Suprapubic skin (tissue), 4 donors: Measurements from ENCODE around the gene UBR1. TPM values are rescaled to one million over a fixed set of nuclear protein-coding genes. Genes with fewer than 3 reads are reported as not detected.

Experiments
- DNase-seq, 2 donors: peaks; one replicate each; pipeline ENCODE4 v3.0.0-alpha.2; 2019; ENCODE audit warnings: low spot score in 2 of 2
- H3K27ac ChIP-seq: fragments of 200-600 bp; sonication (generic); one replicate; pipeline ENCODE4 v1.5.1; 2019
- H3K27me3 ChIP-seq: fragments of 200-600 bp; sonication (generic); one replicate; pipeline ENCODE4 v1.5.1; 2019
- H3K36me3 ChIP-seq: fragments of 200-600 bp; sonication (generic); one replicate; pipeline ENCODE4 v1.5.1; 2019
- H3K4me1 ChIP-seq: fragments of 200-600 bp; sonication (generic); one replicate; pipeline ENCODE4 v1.5.1; 2019
- H3K4me3 ChIP-seq: fragments of 200-600 bp; sonication (generic); one replicate; pipeline ENCODE4 v1.5.1; 2019; ENCODE audit warnings: mild to moderate bottlenecking
- H3K9me3 ChIP-seq: fragments of 200-600 bp; sonication (generic); one replicate; pipeline ENCODE4 v1.5.1; 2019
- EP300 ChIP-seq: sonication (generic); formaldehyde crosslinking; IDR thresholded peaks from one replicate; pipeline ENCODE4 v1.6.1; 2017; ENCODE audit warnings: antibody characterized with exemption
- POLR2A ChIP-seq, 2 donors: fragments of 450-650 bp; IDR thresholded peaks; one replicate each; pipeline ENCODE4 v1.6.1; 2017; ENCODE audit warnings: antibody characterized with exemption in 2 of 2, mild to moderate bottlenecking in 2 of 2, moderate library complexity in 2 of 2
- POLR2AphosphoS5 ChIP-seq, 3 donors: sonication (generic); formaldehyde crosslinking; IDR thresholded peaks; one replicate each; pipeline ENCODE4 v1.6.1; 2017; ENCODE audit warnings: antibody characterized with exemption in 3 of 3
- WGBS: methylation state at CpG from one replicate; pipeline ENCODE4 v1.1.5; 2018; 5-methylcytosine and 5-hydroxymethylcytosine counted together
- total RNA-seq, 4 donors: library from RNA; depleted of rRNA; stranded (reverse); fragments of >200 nt; gene quantifications; one replicate each; pipeline ENCODE4 v1.1.0, GENCODE V29; 2016
- TF ChIP-seq, protein P1 (sequence below), 2 donors: fragments of 200-600 bp in 1 of 2; fragments of 450-650 bp in 1 of 2; sonication (generic) in 1 of 2; IDR thresholded peaks; one replicate each; pipeline ENCODE4 v1.5.1; 2016 to 2019; ENCODE audit warnings: antibody characterized with exemption in 2 of 2, mild to moderate bottlenecking in 1 of 2, moderate library complexity in 1 of 2

UBR1 gene
- total RNA-seq, 4 donors from 2014 or later: 14.0 to 41.4 (median 19.2) TPM

DNA sequence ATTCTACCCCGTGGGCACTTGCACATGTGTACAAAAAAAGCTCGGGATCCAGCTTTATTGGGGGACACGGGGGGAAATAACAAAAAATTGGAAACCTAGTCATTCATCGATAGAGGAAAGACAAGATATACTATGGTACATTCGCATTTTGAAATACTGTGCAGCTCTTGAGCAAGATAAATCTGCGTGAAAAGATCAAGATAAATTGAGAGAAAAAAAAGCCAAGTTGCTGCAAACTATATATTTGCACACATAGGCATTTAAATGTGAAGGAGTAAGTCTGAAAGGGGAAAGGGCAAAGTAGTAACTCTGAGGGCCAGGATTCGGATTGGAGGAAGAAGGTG lies 620 bp upstream of the UBR1 start:
- no peaks in the 10 kb centered on the region for H3K36me3 ChIP-seq
- peak overlapping the region; percentile 73 for H3K4me3 ChIP-seq
- H3K27me3 ChIP-seq: no peaks in the 10 kb centered on the region
- TF ChIP-seq EP300: no peak
- TF ChIP-seq POLR2AphosphoS5 (IDR thresholded peaks at IDR 0.05): no peak
- TF ChIP-seq, protein P1, sequence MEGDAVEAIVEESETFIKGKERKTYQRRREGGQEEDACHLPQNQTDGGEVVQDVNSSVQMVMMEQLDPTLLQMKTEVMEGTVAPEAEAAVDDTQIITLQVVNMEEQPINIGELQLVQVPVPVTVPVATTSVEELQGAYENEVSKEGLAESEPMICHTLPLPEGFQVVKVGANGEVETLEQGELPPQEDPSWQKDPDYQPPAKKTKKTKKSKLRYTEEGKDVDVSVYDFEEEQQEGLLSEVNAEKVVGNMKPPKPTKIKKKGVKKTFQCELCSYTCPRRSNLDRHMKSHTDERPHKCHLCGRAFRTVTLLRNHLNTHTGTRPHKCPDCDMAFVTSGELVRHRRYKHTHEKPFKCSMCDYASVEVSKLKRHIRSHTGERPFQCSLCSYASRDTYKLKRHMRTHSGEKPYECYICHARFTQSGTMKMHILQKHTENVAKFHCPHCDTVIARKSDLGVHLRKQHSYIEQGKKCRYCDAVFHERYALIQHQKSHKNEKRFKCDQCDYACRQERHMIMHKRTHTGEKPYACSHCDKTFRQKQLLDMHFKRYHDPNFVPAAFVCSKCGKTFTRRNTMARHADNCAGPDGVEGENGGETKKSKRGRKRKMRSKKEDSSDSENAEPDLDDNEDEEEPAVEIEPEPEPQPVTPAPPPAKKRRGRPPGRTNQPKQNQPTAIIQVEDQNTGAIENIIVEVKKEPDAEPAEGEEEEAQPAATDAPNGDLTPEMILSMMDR (IDR thresholded peaks at IDR 0.05): no peak
- no peak for TF ChIP-seq POLR2A (IDR thresholded peaks at IDR 0.05)
- H3K27ac ChIP-seq: peak overlapping the region; percentile 90
- no peak for DNase-seq
- no peaks in the 10 kb centered on the region for H3K9me3 ChIP-seq
- H3K4me1 ChIP-seq: peaks cover 29% of the 10 kb centered on the region
- 23% methylated on average over 7 of the region's 7 CpGs for WGBS

DNA sequence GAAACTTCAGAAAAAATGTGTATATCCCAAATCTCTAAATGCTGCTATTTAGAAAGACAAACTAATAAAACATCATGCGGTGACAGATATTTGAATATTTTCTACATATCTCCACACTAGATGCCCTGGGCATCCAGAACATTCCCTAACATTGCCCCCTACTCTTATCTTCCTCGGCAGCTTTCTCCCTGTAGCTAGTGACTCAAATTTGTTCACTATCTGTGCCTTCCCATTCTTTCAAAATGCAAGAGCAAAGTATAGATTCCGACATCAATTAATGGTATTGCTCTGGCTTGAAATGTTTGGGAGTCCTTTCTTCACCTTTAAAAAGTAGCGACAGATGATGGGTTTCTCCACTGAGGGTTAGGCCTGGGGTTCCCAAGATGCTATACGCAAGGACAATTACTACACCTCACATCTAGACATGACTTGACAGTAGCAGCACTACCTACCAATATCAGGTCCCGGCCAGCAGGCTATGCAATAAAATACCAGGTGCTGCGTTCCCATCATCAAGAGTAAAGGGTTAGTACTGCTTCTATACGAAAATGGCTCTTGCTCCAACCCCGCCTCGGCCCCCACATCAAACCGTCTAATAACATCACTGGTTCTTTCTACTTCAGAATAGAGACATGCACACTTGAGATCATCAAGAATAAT lies 631 bp downstream of the UBR1 start:
- Histone ChIP-seq H3K4me3 (peak overlapping the region; percentile 73), H3K36me3 (peaks cover 4% of the 10 kb centered on the region), H3K27me3 (no peaks in the 10 kb centered on the region), H3K4me1 (peaks cover 29% of the 10 kb centered on the region), H3K9me3 (no peaks in the 10 kb centered on the region), H3K27ac (peak overlapping the region; percentile 90)
- DNase-seq: no peak
- TF ChIP-seq, protein P1 (IDR thresholded peaks at IDR 0.05): no peak
- no peak for TF ChIP-seq EP300
- no peak for TF ChIP-seq POLR2AphosphoS5 (IDR thresholded peaks at IDR 0.05)
- TF ChIP-seq POLR2A (IDR thresholded peaks at IDR 0.05): no peak
- WGBS: 12% methylated on average over 11 of the region's 11 CpGs

DNA sequence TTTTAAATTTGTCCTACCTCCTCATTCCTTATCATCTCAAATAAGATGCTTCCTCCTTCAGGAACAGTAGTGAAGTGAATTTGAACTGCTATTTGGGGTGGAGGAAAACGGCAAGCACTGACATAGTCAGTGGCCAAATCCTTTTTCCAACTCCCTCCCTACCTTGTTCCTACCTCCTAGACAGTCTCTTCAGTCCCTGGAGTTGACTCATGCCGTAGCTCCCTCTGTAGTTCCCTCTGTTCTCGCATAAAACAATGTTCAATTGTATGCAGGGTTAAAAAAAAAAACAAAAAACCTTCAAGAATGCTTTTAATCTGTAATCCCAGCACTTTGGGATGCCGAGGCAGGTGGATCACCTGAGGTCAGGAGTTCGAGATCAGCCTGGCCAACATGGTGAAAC lies 1.4 kb downstream of the UBR1 start:
- WGBS: 51% methylated on average over 5 of the region's 5 CpGs
- H3K4me3 ChIP-seq: peak overlapping the region; percentile 73
- H3K27ac ChIP-seq: peak overlapping the region; percentile 8
- H3K27me3 ChIP-seq: no peaks in the 10 kb centered on the region
- peaks cover 6% of the 10 kb centered on the region for H3K36me3 ChIP-seq
- DNase-seq: no peak
- H3K9me3 ChIP-seq: no peaks in the 10 kb centered on the region
- H3K4me1 ChIP-seq: peaks cover 29% of the 10 kb centered on the region
- TF ChIP-seq POLR2A (IDR thresholded peaks at IDR 0.05): no peak

DNA sequence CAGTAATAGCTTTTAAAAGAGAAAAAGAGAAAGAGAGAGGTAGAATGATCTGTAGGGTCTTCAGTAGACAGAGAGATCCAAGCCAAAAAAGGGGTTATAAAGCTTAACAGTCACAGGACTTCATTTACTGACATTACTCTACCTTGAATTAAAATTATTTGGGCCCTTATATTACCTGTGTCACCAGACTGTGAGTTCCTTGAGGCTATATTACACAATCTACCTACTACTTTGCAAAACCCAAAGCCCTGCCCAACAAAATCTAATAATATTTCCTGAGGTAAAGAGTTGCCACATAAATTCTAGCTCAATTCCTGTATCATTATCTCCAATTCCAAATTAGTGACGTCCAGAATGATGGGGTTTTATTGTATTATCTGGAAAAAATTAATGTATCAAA lies 1.9 kb downstream of the UBR1 start:
- Histone ChIP-seq H3K27ac (peak overlapping the region; percentile 8), H3K4me3 (peak overlapping the region; percentile 73), H3K4me1 (peaks cover 29% of the 10 kb centered on the region), H3K27me3 (no peaks in the 10 kb centered on the region), H3K36me3 (peaks cover 6% of the 10 kb centered on the region), H3K9me3 (no peaks in the 10 kb centered on the region)
- no peak for DNase-seq
- WGBS: 38% methylated on average over 1 of the region's 1 CpG
- no peak for TF ChIP-seq POLR2A (IDR thresholded peaks at IDR 0.05)
- TF ChIP-seq EP300: no peak
- no peak for TF ChIP-seq POLR2AphosphoS5 (IDR thresholded peaks at IDR 0.05)
- TF ChIP-seq, protein P1 (IDR thresholded peaks at IDR 0.05): no peak

DNA sequence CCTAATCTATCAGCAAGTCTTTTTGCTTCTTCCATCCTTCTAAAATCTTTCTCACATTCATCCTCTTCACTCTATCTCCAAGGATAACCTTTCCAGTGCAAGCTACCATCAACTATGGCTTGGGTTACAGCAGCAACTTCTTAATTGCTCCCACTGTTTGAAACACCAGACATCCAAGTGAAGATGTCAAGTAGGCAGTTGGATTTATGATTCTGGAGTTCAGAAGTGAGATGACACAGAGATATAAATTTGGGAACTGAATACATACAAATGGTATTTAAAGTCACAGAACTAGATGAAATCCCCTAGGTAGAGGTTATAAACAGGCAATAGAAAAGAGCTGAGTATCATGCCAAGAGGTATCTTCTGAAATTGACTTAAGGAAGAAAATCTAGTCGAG lies 3.7 kb downstream of the UBR1 start:
- TF ChIP-seq EP300: no peak
- DNase-seq: no peak
- no peak overlapping the region for H3K4me3 ChIP-seq
- peaks cover 29% of the 10 kb centered on the region for H3K4me1 ChIP-seq
- H3K27me3 ChIP-seq: no peaks in the 10 kb centered on the region
- peaks cover 6% of the 10 kb centered on the region for H3K36me3 ChIP-seq
- no peaks in the 10 kb centered on the region for H3K9me3 ChIP-seq
- 74% methylated on average over 1 of the region's 1 CpG for WGBS
- H3K27ac ChIP-seq: no peak overlapping the region

DNA sequence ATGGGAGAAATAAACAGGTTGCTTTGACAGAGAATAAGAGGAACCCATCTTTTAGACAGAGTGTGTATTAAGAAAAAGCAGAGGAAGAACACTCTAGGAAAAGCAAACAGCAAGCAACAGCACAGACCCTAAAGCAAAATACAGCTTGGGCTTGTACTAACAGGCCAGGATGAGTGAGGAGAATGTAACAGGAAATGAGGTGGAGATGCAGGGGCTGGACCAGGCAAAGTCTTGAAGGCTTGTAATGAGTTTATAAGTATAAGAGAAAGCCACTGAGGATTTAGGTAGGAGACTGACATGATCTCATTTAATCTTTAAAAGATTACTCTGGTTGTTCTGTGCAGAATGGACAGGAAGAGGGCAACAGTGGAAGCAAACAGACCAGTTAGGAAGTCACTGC lies 4.9 kb downstream of the UBR1 start:
- H3K27me3 ChIP-seq: no peaks in the 10 kb centered on the region
- H3K4me3 ChIP-seq: no peak overlapping the region
- H3K9me3 ChIP-seq: no peaks in the 10 kb centered on the region
- H3K36me3 ChIP-seq: peaks cover 6% of the 10 kb centered on the region
- H3K27ac ChIP-seq: no peak overlapping the region
- no peak for DNase-seq
- TF ChIP-seq EP300 (no peak), POLR2A (IDR thresholded peaks at IDR 0.05) (no peak), POLR2AphosphoS5 (IDR thresholded peaks at IDR 0.05) (no peak)
- TF ChIP-seq, protein P1 (IDR thresholded peaks at IDR 0.05): no peak
- peaks cover 20% of the 10 kb centered on the region for H3K4me1 ChIP-seq
